ENCODE results near the gene ATG7. TPM values are rescaled to one million over a fixed set of nuclear protein-coding genes. Genes with fewer than 3 reads are reported as not detected.
"Not testable (repeated sequence)": the region's sequence is repeated elsewhere in the genome, so short reads cannot be mapped to it uniquely, and the experiment has no call there.

ATG7 gene
- total RNA-seq, 1 donor from 2014 or later: 23.0 TPM

DNA sequence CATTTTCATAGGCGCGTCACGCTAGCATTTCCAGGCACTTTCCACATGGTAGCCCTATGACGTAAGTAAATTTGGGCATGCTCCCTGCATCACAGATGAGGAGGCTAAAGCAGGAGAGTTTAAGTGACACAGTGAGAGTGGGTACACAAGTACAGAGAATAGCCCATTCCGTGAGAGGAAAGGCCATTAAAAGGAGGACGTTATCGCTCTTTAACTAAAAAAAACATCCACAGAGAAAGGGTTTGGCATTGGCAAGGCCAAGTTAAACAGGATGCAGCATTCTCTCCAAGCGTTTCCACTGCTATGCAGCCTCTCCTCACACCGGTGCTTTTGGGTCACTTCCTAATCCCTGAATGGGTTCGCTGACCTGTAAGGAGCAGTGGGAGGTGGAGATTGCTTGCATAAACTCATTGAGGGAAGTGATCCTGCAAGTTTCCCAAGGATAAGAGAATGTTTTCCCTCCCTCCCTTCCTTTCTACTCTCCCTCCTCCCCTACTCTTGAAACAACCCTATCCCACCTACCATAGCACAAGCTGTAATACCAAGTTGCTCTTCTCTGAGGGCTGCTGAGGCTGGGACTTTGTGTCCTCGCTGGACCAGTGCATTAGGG lies 223.9 kb downstream of the ATG7 start:
- Mint-ChIP-seq H3K27ac (ENCODE audit: unreplicated experiment) (no peak overlapping the region), H3K4me1 (ENCODE audit: low read depth, unreplicated experiment) (peaks cover 2% of the 10 kb centered on the region), H3K27me3 (ENCODE audit: unreplicated experiment) (no peaks in the 10 kb centered on the region), H3K9me3 (ENCODE audit: unreplicated experiment) (no peaks in the 10 kb centered on the region), H3K4me3 (ENCODE audit: unreplicated experiment) (no peak overlapping the region), H3K36me3 (ENCODE audit: unreplicated experiment) (peaks cover 18% of the 10 kb centered on the region)
- DNase-seq: no peak
- no peak for TF ChIP-seq CTCF (IDR thresholded peaks at IDR 0.05; ENCODE audit: partially characterized antibody, unreplicated experiment)

GRCh38 chr3:11498177-11498576 lies 226.0 kb downstream of the ATG7 start:
- TF ChIP-seq CTCF (IDR thresholded peaks at IDR 0.05; ENCODE audit: partially characterized antibody, unreplicated experiment): no peak
- H3K9me3 Mint-ChIP-seq (ENCODE audit: unreplicated experiment): no peaks in the 10 kb centered on the region
- no peak for DNase-seq
- no peak overlapping the region for H3K27ac Mint-ChIP-seq (ENCODE audit: unreplicated experiment)
- H3K27me3 Mint-ChIP-seq (ENCODE audit: unreplicated experiment): no peaks in the 10 kb centered on the region
- peaks cover 2% of the 10 kb centered on the region for H3K4me1 Mint-ChIP-seq (ENCODE audit: low read depth, unreplicated experiment)
- no peak overlapping the region for H3K4me3 Mint-ChIP-seq (ENCODE audit: unreplicated experiment)
- peaks cover 13% of the 10 kb centered on the region for H3K36me3 Mint-ChIP-seq (ENCODE audit: unreplicated experiment)

- TF ChIP-seq CTCF (IDR thresholded peaks at IDR 0.05; ENCODE audit: partially characterized antibody, unreplicated experiment): no peak
- Mint-ChIP-seq H3K27ac (ENCODE audit: unreplicated experiment) (no peak overlapping the region), H3K9me3 (ENCODE audit: unreplicated experiment) (no peaks in the 10 kb centered on the region), H3K27me3 (ENCODE audit: unreplicated experiment) (no peaks in the 10 kb centered on the region), H3K4me3 (ENCODE audit: unreplicated experiment) (no peak overlapping the region), H3K36me3 (ENCODE audit: unreplicated experiment) (peaks cover 9% of the 10 kb centered on the region), H3K4me1 (ENCODE audit: low read depth, unreplicated experiment) (peaks cover 2% of the 10 kb centered on the region)
- DNase-seq: no peak
These were observed 226.4 kb downstream of the ATG7 start for GRCh38 chr3:11498646-11499045.

- no peaks in the 10 kb centered on the region for H3K27me3 Mint-ChIP-seq (ENCODE audit: unreplicated experiment)
- H3K36me3 Mint-ChIP-seq (ENCODE audit: unreplicated experiment): peaks cover 4% of the 10 kb centered on the region
- DNase-seq: no peak
- H3K27ac Mint-ChIP-seq (ENCODE audit: unreplicated experiment): no peak overlapping the region
- no peak overlapping the region for H3K4me3 Mint-ChIP-seq (ENCODE audit: unreplicated experiment)
- no peak for TF ChIP-seq CTCF (IDR thresholded peaks at IDR 0.05; ENCODE audit: partially characterized antibody, unreplicated experiment)
- peaks cover 7% of the 10 kb centered on the region for H3K4me1 Mint-ChIP-seq (ENCODE audit: low read depth, unreplicated experiment)
- no peaks in the 10 kb centered on the region for H3K9me3 Mint-ChIP-seq (ENCODE audit: unreplicated experiment)
These were observed 226.9 kb downstream of the ATG7 start for GRCh38 chr3:11499144-11499543.

DNA sequence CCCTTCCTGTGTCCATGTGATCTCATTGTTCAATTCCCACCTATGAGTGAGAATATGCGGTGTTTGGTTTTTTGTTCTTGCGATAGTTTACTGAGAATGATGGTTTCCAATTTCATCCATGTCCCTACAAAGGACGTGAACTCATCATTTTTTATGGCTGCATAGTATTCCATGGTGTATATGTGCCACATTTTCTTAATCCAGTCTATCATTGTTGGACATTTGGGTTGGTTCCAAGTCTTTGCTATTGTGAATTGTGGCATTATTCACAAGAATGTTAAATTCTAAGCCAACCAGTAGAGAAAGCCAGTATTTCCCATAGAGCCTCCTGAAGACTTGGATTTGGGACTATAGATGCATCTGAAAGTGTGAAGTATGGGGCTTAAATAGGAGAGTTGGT lies 230.2 kb downstream of the ATG7 start:
- H3K36me3 Mint-ChIP-seq (ENCODE audit: unreplicated experiment); H3K27me3 Mint-ChIP-seq (ENCODE audit: unreplicated experiment); H3K9me3 Mint-ChIP-seq (ENCODE audit: unreplicated experiment); H3K27ac Mint-ChIP-seq (ENCODE audit: unreplicated experiment); H3K4me3 Mint-ChIP-seq (ENCODE audit: unreplicated experiment); DNase-seq: not testable (repeated sequence)
- peaks cover 11% of the 10 kb centered on the region for H3K4me1 Mint-ChIP-seq (ENCODE audit: low read depth, unreplicated experiment)
